Stimulated activated CD8-positive, alpha-beta memory T cell treated with anti-CD3 and anti-CD28 coated beads, Interleukin-7, amount 100 ng/mL, for 48 hours (primary cell): ENCODE measurements around the gene SMPX.

Experiments used
- DNase-seq, 2 donors: peaks; one replicate each; pipeline ENCODE4 v3.0.0-alpha.2; 2020; ENCODE audit warnings: low read depth in 1 of 2; ENCODE audit errors: extremely low read depth in 1 of 2

The SMPX gene

DNA sequence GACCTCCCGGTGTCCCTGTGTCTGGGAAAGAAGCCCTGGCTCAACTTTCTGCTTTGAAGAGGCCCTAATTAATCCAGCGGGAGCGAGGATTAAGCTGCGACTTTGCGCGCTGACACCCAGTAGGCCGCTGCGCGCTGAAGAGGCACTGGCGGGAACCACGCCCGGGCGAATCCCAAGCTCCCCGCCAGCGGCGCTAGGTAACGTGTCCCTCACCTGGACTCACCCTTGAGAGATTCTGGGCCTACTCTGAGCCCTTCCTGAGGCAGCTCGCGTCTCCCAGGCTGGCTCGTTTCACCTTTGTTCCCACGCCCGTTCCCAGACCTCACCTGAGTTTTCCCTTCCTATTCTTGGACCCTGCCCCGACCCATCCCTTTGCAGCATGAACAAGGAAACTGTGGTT lies 99.2 kb downstream of the SMPX start:
- DNase-seq, result no peak

DNA sequence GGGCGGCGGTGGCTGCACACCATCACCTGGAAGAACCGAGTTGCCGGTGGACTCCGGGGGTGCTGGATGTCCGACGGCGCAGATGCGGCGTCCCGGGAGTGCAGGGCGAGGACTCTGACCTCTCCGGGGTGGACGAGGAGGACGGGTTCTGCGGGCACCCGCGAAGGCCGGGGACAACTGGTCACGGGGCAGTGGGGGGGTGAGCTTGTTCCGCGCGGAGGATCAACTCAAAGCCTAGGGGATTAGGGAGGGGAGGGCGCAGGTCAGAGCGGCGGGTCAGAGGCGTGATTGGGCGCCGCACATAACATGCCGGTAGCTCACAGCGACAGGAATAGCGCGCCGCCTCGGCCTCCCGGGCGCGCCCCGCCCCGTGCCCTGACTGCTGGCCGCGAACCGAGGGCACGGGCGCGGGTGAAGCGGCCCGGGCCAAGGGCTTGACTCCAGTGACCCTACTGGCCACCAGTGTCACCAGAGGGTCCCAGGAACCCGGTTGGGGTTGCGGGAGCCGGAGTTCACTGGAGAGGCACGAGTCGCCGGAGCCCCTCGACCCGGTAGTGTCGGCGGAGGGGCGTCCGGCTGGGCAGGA lies 99.7 kb downstream of the SMPX start, which contains the start of gene KLHL34:
TSS of gene KLHL34 (minus strand) at position 179 of the 586 bp plus-strand sequence. CDS start 542 bp downstream, outside the sequence.
- no peak for DNase-seq

DNA sequence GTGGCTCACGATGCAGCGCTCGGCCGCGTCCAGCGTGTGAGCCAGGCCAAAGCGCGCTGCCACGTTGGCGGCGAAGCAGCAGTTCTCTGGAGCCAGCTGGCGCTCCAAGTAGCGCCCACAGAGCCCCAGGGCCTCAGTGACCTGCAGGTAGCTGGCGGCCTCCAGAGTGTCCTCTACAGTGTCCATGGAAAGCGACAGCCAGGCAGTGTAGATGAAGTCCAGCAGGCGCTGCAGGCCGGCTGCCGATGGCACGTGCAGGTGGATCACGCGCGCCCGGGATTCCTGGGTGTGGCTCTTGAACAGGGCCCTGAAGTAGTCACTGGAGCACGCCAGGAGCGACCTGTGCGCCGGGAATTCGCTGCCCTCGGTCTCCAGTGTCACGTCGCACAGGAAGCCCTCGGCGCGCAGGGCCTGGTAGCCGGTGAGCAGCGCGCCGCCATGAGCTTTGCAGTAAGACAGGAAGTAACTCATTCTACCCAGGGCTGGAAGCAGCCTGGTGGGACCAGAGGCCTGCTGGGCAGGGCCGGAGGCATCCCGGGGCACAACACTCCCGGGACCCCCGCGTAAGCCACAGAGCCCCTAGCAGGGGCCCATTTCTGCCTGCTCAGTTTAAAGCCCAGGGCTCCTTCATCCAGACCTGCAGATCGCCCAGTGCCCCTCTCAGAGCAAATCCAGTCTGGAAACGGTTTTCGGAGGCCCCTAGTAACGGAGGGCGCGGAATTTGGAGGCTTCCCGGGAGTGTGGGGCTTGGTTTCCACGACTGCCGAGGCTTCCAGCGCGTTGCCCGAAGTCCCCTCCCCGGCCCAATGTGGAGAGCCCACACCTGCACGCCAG lies 100.4 kb downstream of the SMPX start:
- no peak for DNase-seq

DNA sequence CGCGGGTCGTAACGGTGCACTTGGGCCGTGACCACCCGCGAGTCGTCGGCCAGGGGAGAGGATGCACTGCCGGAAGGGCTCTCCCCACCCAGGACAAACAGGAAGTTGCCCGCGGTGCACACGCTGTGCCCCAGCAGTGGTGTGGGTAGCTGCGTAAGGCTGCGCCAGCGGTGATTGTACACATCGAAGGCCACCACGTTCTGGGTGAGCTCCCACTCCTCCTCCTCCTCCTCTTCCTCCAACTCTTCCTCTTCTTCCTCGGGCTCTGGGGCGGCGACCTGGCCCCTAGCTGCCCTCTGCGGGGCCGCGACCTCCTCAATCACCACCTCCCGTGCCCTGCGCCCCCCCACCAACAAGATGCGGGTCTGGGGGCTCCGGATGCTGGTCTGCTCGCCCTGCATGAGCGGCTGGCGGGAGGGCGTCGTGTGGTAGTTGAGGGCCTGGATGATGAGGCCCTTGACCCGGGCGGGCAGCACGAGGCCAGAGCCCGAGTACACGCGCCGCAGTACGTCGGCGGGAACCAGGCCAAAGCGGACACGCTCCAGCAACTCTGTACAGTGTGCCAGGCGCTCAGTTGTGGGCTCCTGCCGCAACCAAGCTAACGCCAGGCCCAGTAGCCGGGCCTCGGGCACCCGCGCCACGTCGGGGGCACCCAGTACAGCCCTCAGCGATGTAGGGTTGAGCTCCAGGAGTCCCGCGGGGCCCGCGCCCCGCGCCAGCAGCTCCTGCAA lies 101.2 kb downstream of the SMPX start:
- no peak for DNase-seq
